Neural cell (in vitro differentiated cells): Measurements from ENCODE around the gene EPS15. TPM values are rescaled to one million over a fixed set of nuclear protein-coding genes. Genes with fewer than 3 reads are reported as not detected.
"Not testable (repeated sequence)": the region's sequence is repeated elsewhere in the genome, so short reads cannot be mapped to it uniquely, and the experiment has no call there.

Experiments
- H2AFZ ChIP-seq: fragments of 200-600, 300-800 bp; sonication (generic), shearing (Covaris generic); 2 replicates; pipeline ENCODE4 v1.6.0; 2014; ENCODE audit warnings: low read depth, mild to moderate bottlenecking, antibody characterized with exemption, low read length, moderate library complexity
- H3F3A ChIP-seq: fragments of 200-600 bp; shearing (Covaris generic); 2 replicates; pipeline ENCODE4 v1.6.1; 2016; ENCODE audit warnings: mild to moderate bottlenecking, moderate library complexity, mixed read lengths, antibody characterized with exemption, low read length; ENCODE audit not compliant: insufficient read depth, poor library complexity, severe bottlenecking
- H3K27ac ChIP-seq: fragments of 200-600, 300-800 bp; sonication (generic), shearing (Covaris generic); 2 replicates; pipeline ENCODE4 v1.5.1; 2014; ENCODE audit warnings: mild to moderate bottlenecking, low read length, moderate library complexity
- H3K27me3 ChIP-seq: fragments of 300-800, 200-600 bp; sonication (generic), shearing (Covaris generic); 2 replicates; pipeline ENCODE4 v1.6.0; 2014; ENCODE audit warnings: mild to moderate bottlenecking, low read depth, low read length, moderate library complexity; ENCODE audit not compliant: insufficient read depth
- H3K36me3 ChIP-seq: fragments of 300-800, 200-600 bp; sonication (generic), shearing (Covaris generic); 2 replicates; pipeline ENCODE4 v1.5.1; 2014; ENCODE audit warnings: mild to moderate bottlenecking, antibody characterized with exemption, low read length, moderate library complexity; ENCODE audit not compliant: insufficient read depth
- H3K4me2 ChIP-seq: fragments of 300-800, 200-600 bp; sonication (generic), shearing (Covaris generic); 2 replicates; pipeline ENCODE4 v1.6.0; 2014; ENCODE audit warnings: mild to moderate bottlenecking, low read length
- H3K4me3 ChIP-seq: fragments of 300-800, 200-600 bp; sonication (generic), shearing (Covaris generic); 2 replicates; pipeline ENCODE4 v1.5.1; 2014; ENCODE audit warnings: mild to moderate bottlenecking, low read length, moderate library complexity
- H3K79me2 ChIP-seq: fragments of 200-600 bp; shearing (Covaris generic); replicated peaks from 2 replicates; pipeline ENCODE4 v1.6.0; 2014; ENCODE audit warnings: mild to moderate bottlenecking, low read length, moderate library complexity; ENCODE audit not compliant: insufficient read depth
- H3K9ac ChIP-seq: fragments of 300-800, 200-600 bp; sonication (generic), shearing (Covaris generic); 2 replicates; pipeline ENCODE4 v1.6.1; 2016; ENCODE audit warnings: mild to moderate bottlenecking, low read length, mixed read lengths
- H3K9me2 ChIP-seq: fragments of 200-600 bp; shearing (Covaris generic); 2 replicates; pipeline ENCODE4 v1.6.1; 2016; ENCODE audit warnings: mild to moderate bottlenecking, low read length, mixed read lengths; ENCODE audit not compliant: insufficient read depth
- H3K9me3 ChIP-seq: fragments of 200-600, 300-800 bp; sonication (generic), shearing (Covaris generic); 2 replicates; pipeline ENCODE4 v1.6.1; 2016; ENCODE audit warnings: mild to moderate bottlenecking, mixed run types, low read length, moderate library complexity, mixed read lengths
- H4K20me1 ChIP-seq: fragments of 200-600 bp; shearing (Covaris generic); 2 replicates; pipeline ENCODE4 v1.6.1; 2016; ENCODE audit warnings: mild to moderate bottlenecking, mixed run types; ENCODE audit not compliant: insufficient read depth
- CTCF ChIP-seq: fragments of 450-650 bp; IDR thresholded peaks from 2 replicates; pipeline ENCODE4 v1.5.1; 2014; ENCODE audit warnings: antibody characterized with exemption, mild to moderate bottlenecking, moderate library complexity; ENCODE audit not compliant: poor library complexity, severe bottlenecking
- EP300 ChIP-seq: fragments of 450-650 bp; conservative IDR thresholded peaks from 2 replicates; pipeline ENCODE4 v1.6.1; 2014; ENCODE audit warnings: antibody characterized with exemption, mild to moderate bottlenecking, moderate library complexity; ENCODE audit not compliant: poor library complexity, severe bottlenecking
- SMC3 ChIP-seq: fragments of 450-650 bp; conservative IDR thresholded peaks from 2 replicates; pipeline ENCODE4 v1.6.1; 2014; ENCODE audit warnings: antibody characterized with exemption, mild to moderate bottlenecking, moderate library complexity; ENCODE audit not compliant: poor library complexity
- polyA plus RNA-seq: library from polyadenylated mRNA; depleted of rRNA; stranded (reverse); fragments of >200 nt; gene quantifications from 2 replicates; pipeline ENCODE4 v1.2.3, GENCODE V29; 2014
- TF ChIP-seq, protein P1 (sequence below): IDR thresholded peaks from 2 replicates; pipeline ENCODE4 v1.6.1; 2012; ENCODE audit warnings: borderline replicate concordance

EPS15 gene
- polyA plus RNA-seq, 1 donor from 2014 or later = 101 TPM

- Histone ChIP-seq H3K9me3 (no peaks in the 10 kb centered on the region), H3K4me3 (no peak overlapping the region), H3F3A (no peaks in the 10 kb centered on the region), H3K9ac (no peak overlapping the region), H2AFZ (no peak overlapping the region), H3K27ac (no peak overlapping the region), H3K36me3 (no peaks in the 10 kb centered on the region), H3K27me3 (no peaks in the 10 kb centered on the region), H4K20me1 (no peaks in the 10 kb centered on the region), H3K9me2 (no peaks in the 10 kb centered on the region), H3K4me2 (no peak overlapping the region), H3K79me2 (no peaks in the 10 kb centered on the region)
- no peak for TF ChIP-seq SMC3
These were observed 34.5 kb downstream of the EPS15 start for GRCh38 chr1:51484591-51484990.

DNA sequence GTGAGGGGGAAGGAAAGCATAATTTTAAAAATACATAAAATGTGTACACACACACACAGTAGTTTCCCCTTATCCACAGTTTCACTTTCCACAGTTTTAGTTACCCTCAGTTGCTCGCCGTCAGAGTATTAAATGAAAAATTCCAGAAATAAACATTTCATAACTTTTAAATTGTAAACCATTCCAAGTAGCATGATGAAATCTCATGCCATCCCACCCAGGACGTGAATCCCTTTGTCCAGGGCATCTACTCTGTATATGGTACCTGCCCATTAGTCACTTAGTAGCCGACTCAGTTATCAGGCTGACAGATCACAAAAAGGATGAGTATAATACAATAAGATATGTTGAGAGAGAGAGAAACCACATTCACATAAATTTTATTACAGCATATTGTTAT, 36.2 kb downstream of the EPS15 start:
- Histone ChIP-seq H4K20me1 (no peaks in the 10 kb centered on the region), H3K9me2 (no peaks in the 10 kb centered on the region), H3K4me3 (no peak overlapping the region), H3K27me3 (no peaks in the 10 kb centered on the region), H3K4me2 (no peak overlapping the region), H3K36me3 (no peaks in the 10 kb centered on the region), H3K79me2 (no peaks in the 10 kb centered on the region), H2AFZ (no peak overlapping the region), H3F3A (no peaks in the 10 kb centered on the region), H3K9ac (no peak overlapping the region), H3K9me3 (no peaks in the 10 kb centered on the region), H3K27ac (no peak overlapping the region)
- TF ChIP-seq EP300 (no peak), SMC3 (no peak), CTCF (no peak)
- TF ChIP-seq, protein P1, sequence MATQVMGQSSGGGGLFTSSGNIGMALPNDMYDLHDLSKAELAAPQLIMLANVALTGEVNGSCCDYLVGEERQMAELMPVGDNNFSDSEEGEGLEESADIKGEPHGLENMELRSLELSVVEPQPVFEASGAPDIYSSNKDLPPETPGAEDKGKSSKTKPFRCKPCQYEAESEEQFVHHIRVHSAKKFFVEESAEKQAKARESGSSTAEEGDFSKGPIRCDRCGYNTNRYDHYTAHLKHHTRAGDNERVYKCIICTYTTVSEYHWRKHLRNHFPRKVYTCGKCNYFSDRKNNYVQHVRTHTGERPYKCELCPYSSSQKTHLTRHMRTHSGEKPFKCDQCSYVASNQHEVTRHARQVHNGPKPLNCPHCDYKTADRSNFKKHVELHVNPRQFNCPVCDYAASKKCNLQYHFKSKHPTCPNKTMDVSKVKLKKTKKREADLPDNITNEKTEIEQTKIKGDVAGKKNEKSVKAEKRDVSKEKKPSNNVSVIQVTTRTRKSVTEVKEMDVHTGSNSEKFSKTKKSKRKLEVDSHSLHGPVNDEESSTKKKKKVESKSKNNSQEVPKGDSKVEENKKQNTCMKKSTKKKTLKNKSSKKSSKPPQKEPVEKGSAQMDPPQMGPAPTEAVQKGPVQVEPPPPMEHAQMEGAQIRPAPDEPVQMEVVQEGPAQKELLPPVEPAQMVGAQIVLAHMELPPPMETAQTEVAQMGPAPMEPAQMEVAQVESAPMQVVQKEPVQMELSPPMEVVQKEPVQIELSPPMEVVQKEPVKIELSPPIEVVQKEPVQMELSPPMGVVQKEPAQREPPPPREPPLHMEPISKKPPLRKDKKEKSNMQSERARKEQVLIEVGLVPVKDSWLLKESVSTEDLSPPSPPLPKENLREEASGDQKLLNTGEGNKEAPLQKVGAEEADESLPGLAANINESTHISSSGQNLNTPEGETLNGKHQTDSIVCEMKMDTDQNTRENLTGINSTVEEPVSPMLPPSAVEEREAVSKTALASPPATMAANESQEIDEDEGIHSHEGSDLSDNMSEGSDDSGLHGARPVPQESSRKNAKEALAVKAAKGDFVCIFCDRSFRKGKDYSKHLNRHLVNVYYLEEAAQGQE = no peak

- H4K20me1 ChIP-seq, H3K36me3 ChIP-seq, H3K9me2 ChIP-seq, H3K27me3 ChIP-seq, H3F3A ChIP-seq, H3K4me2 ChIP-seq, H3K4me3 ChIP-seq, H3K9ac ChIP-seq, H2AFZ ChIP-seq, H3K9me3 ChIP-seq, H3K27ac ChIP-seq, H3K79me2 ChIP-seq: not testable (repeated sequence)
These were observed 44.0 kb downstream of the EPS15 start for GRCh38 chr1:51474832-51475620.
